KMS-11 (cell line): ENCODE data around the gene RAB36.

ENCODE experiments used
- H2AFZ ChIP-seq: fragments of 200-600 bp; sonication (generic); 2 replicates; pipeline ENCODE4 v1.6.1; 2016; ENCODE audit warnings: antibody characterized with exemption, mixed run types, low read depth
- H3K27ac ChIP-seq: fragments of 200-600 bp; sonication (generic); 2 replicates; pipeline ENCODE4 v1.6.1; 2016; ENCODE audit warnings: mild to moderate bottlenecking, mixed run types
- H3K27me3 ChIP-seq: fragments of 200-600 bp; sonication (generic); 2 replicates; pipeline ENCODE4 v1.6.1; 2017; ENCODE audit warnings: mild to moderate bottlenecking, low read depth, mixed run types, moderate library complexity; ENCODE audit not compliant: insufficient read depth
- H3K36me3 ChIP-seq: fragments of 200-600 bp; sonication (generic); 2 replicates; pipeline ENCODE4 v1.6.1; 2017; ENCODE audit warnings: mild to moderate bottlenecking, mixed run types; ENCODE audit not compliant: insufficient read depth
- H3K4me1 ChIP-seq: fragments of 200-600 bp; sonication (generic); 2 replicates; pipeline ENCODE4 v1.6.1; 2016; ENCODE audit warnings: mild to moderate bottlenecking, low read depth, mixed run types; ENCODE audit not compliant: poor library complexity, severe bottlenecking
- H3K4me2 ChIP-seq: fragments of 200-600 bp; sonication (generic); 2 replicates; pipeline ENCODE4 v1.7.0; 2016; ENCODE audit warnings: mild to moderate bottlenecking, mixed run types
- H3K4me3 ChIP-seq: fragments of 200-600 bp; sonication (generic); IDR thresholded peaks from 2 replicates; pipeline ENCODE4 v1.6.1; 2017; ENCODE audit warnings: low read depth, low read length, mixed read lengths; ENCODE audit not compliant: insufficient read depth
- H3K79me2 ChIP-seq: fragments of 200-600 bp; sonication (generic); 2 replicates; pipeline ENCODE4 v1.6.1; 2016; ENCODE audit warnings: low read depth, mixed run types; ENCODE audit not compliant: insufficient read depth
- H3K9ac ChIP-seq: fragments of 200-600 bp; sonication (generic); 2 replicates; pipeline ENCODE4 v1.6.1; 2016; ENCODE audit warnings: mild to moderate bottlenecking, mixed run types
- H4K20me1 ChIP-seq: fragments of 200-600 bp; sonication (generic); 2 replicates; pipeline ENCODE4 v1.6.1; 2016; ENCODE audit warnings: mild to moderate bottlenecking, mixed run types; ENCODE audit not compliant: insufficient read depth
- TF ChIP-seq, protein P1 (sequence below): fragments of 200-600 bp; sonication (generic); conservative IDR thresholded peaks from 2 replicates; pipeline ENCODE4 v1.6.1; 2017; ENCODE audit warnings: low read depth, mild to moderate bottlenecking, antibody characterized with exemption, low read length, moderate library complexity, mixed read lengths

RAB36 gene

GRCh38 chr22:23119494-23120414 lies 25.5 kb upstream of the RAB36 start:
- H3K4me2 ChIP-seq = no peak overlapping the region
- H3K9ac ChIP-seq = no peak overlapping the region
- TF ChIP-seq, protein P1, sequence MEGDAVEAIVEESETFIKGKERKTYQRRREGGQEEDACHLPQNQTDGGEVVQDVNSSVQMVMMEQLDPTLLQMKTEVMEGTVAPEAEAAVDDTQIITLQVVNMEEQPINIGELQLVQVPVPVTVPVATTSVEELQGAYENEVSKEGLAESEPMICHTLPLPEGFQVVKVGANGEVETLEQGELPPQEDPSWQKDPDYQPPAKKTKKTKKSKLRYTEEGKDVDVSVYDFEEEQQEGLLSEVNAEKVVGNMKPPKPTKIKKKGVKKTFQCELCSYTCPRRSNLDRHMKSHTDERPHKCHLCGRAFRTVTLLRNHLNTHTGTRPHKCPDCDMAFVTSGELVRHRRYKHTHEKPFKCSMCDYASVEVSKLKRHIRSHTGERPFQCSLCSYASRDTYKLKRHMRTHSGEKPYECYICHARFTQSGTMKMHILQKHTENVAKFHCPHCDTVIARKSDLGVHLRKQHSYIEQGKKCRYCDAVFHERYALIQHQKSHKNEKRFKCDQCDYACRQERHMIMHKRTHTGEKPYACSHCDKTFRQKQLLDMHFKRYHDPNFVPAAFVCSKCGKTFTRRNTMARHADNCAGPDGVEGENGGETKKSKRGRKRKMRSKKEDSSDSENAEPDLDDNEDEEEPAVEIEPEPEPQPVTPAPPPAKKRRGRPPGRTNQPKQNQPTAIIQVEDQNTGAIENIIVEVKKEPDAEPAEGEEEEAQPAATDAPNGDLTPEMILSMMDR = no peak
- H4K20me1 ChIP-seq = no peaks in the 10 kb centered on the region
- peaks cover 9% of the 10 kb centered on the region for H3K4me1 ChIP-seq
- no peaks in the 10 kb centered on the region for H3K79me2 ChIP-seq
- no peak overlapping the region for H2AFZ ChIP-seq
- no peaks in the 10 kb centered on the region for H3K27me3 ChIP-seq
- H3K27ac ChIP-seq = no peak overlapping the region
- no peaks in the 10 kb centered on the region for H3K36me3 ChIP-seq
- no peak overlapping the region for H3K4me3 ChIP-seq

- Histone ChIP-seq H2AFZ (no peak overlapping the region), H3K36me3 (no peaks in the 10 kb centered on the region)
These were observed 24.8 kb upstream of the RAB36 start for GRCh38 chr22:23120415-23120899.

GRCh38 chr22:23121000-23121421 lies 24.3 kb upstream of the RAB36 start:
- H3K36me3 ChIP-seq = no peaks in the 10 kb centered on the region
- TF ChIP-seq, protein P1 = no peak
- H3K4me1 ChIP-seq = peaks cover 9% of the 10 kb centered on the region
- no peaks in the 10 kb centered on the region for H3K27me3 ChIP-seq
- no peak overlapping the region for H2AFZ ChIP-seq
- H3K9ac ChIP-seq = no peak overlapping the region
- no peak overlapping the region for H3K4me2 ChIP-seq
- no peaks in the 10 kb centered on the region for H3K79me2 ChIP-seq
- H4K20me1 ChIP-seq = no peaks in the 10 kb centered on the region
- H3K4me3 ChIP-seq = no peak overlapping the region
- H3K27ac ChIP-seq = no peak overlapping the region

More at GRCh38 chr22:23120415-23120899, 24.8 kb upstream of the RAB36 start:
- H3K27ac ChIP-seq = no peak overlapping the region
- H3K4me3 ChIP-seq = no peak overlapping the region
- H3K9ac ChIP-seq = no peak overlapping the region
- H3K4me2 ChIP-seq = no peak overlapping the region
- no peaks in the 10 kb centered on the region for H4K20me1 ChIP-seq
- TF ChIP-seq, protein P1 = no peak
- H3K27me3 ChIP-seq = no peaks in the 10 kb centered on the region
- H3K79me2 ChIP-seq = no peaks in the 10 kb centered on the region
- H3K4me1 ChIP-seq = peaks cover 9% of the 10 kb centered on the region

DNA sequence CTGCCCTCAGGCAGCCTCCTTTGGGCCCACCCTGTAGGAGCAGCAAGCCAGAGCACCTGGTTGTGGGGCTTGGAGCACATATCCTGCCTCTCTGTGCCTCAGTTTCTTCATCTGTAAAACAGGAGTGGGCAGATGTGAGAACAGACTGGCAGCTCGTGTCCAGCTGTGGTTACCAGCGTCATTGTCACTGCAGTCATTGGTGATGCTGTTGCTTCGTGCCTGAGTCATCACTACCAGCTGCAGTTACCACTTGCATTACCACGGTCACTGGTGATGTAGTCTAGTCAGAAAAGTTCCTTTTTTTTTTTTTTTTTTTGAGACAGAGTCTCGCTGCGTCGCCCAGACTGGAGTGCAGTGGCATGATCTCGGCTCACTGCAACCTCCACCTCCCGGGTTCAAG lies 23.9 kb upstream of the RAB36 start:
- H3K9ac ChIP-seq = no peak overlapping the region
- H2AFZ ChIP-seq = no peak overlapping the region
- no peaks in the 10 kb centered on the region for H3K79me2 ChIP-seq
- no peaks in the 10 kb centered on the region for H3K36me3 ChIP-seq
- TF ChIP-seq, protein P1 = no peak
- no peak overlapping the region for H3K27ac ChIP-seq
- no peaks in the 10 kb centered on the region for H4K20me1 ChIP-seq
- no peaks in the 10 kb centered on the region for H3K27me3 ChIP-seq
- H3K4me3 ChIP-seq = no peak overlapping the region
- no peak overlapping the region for H3K4me2 ChIP-seq
- H3K4me1 ChIP-seq = peaks cover 9% of the 10 kb centered on the region
